MCF 10A (cell line): Measurements from ENCODE around the gene RFT1. TPM values are rescaled to one million over a fixed set of nuclear protein-coding genes. Genes with fewer than 3 reads are reported as not detected.

Source experiments
- BruUV-seq: library from RNA; stranded (reverse); fragments of 400-500 nt; replicated peaks from 2 replicates; lab custom pipeline; 2021; lab: Mats Ljungman, UMichigan
- CTCF ChIA-PET: fragments of 300-600 bp; sonication (Branson Sonifier 250); formaldehyde crosslinking; extraction: SDS; loops from one replicate; lab custom pipeline; 2021; ENCODE audit warnings: antibody characterized with exemption, inconsistent platforms; lab: Yijun Ruan, JAX
- POLR2A ChIA-PET: fragments of 300-600, 350-650 bp; sonication (Branson Sonifier 250); formaldehyde crosslinking; extraction: SDS; loops from one replicate; lab custom pipeline; 2020; ENCODE audit warnings: antibody characterized with exemption, inconsistent platforms; lab: Yijun Ruan, JAX
- DNase-seq: peaks from one replicate; pipeline ENCODE4 v3.0.0-alpha.2; 2018; ENCODE audit not compliant: unreplicated experiment
- H3K27ac Mint-ChIP-seq: one replicate; pipeline ENCODE4 v1.8.0; 2022; ENCODE audit warnings: mild to moderate bottlenecking, low read depth, mixed read lengths; ENCODE audit not compliant: unreplicated experiment
- H3K27me3 Mint-ChIP-seq: one replicate; pipeline ENCODE4 v1.8.0; 2022; ENCODE audit warnings: mixed read lengths; ENCODE audit not compliant: insufficient read depth, unreplicated experiment
- H3K36me3 Mint-ChIP-seq: one replicate; pipeline ENCODE4 v1.8.0; 2022; ENCODE audit warnings: mild to moderate bottlenecking, moderate library complexity, mixed read lengths; ENCODE audit not compliant: insufficient read depth, unreplicated experiment
- H3K4me1 Mint-ChIP-seq: one replicate; pipeline ENCODE4 v1.8.0; 2022; ENCODE audit warnings: mixed read lengths; ENCODE audit not compliant: insufficient read depth, unreplicated experiment
- H3K4me3 Mint-ChIP-seq: one replicate; pipeline ENCODE4 v1.8.0; 2022; ENCODE audit warnings: mild to moderate bottlenecking, moderate library complexity, mixed read lengths; ENCODE audit not compliant: unreplicated experiment
- H3K9me3 Mint-ChIP-seq: one replicate; pipeline ENCODE4 v1.8.0; 2022; ENCODE audit warnings: mixed read lengths; ENCODE audit not compliant: unreplicated experiment
- CTCF ChIP-seq: fragments of 200-600 bp; IDR thresholded peaks from one replicate; pipeline ENCODE4 v1.8.0; 2022; ENCODE audit warnings: antibody characterized with exemption, mild to moderate bottlenecking; ENCODE audit not compliant: unreplicated experiment
- intact Hi-C: fragments of 100-400 bp; cut with micrococcal nuclease; formaldehyde crosslinking; loops from 2 replicates; pipeline ENCODE4 v1.14.1; 2022
- total RNA-seq: library from RNA; stranded (reverse); gene quantifications from 2 replicates; pipeline ENCODE4 v1.2.3, GENCODE V29; 2022

The RFT1 gene
- total RNA-seq, 1 experiment from 2014 or later = 42.7 TPM

GRCh38 chr3:53039376-53039752 lies 90.9 kb downstream of the RFT1 start:
- DNase-seq = no peak
- POLR2A ChIA-PET = no interaction called here
- CTCF ChIA-PET = no interaction called here
- Mint-ChIP-seq H3K36me3 (no peaks in the 10 kb centered on the region), H3K27me3 (no peaks in the 10 kb centered on the region), H3K4me1 (peaks cover 12% of the 10 kb centered on the region), H3K4me3 (no peak overlapping the region), H3K27ac (no peak overlapping the region), H3K9me3 (no peaks in the 10 kb centered on the region)
- no TSS peak for BruUV-seq
- no peak for TF ChIP-seq CTCF
- intact Hi-C loops = no loop called here

DNA sequence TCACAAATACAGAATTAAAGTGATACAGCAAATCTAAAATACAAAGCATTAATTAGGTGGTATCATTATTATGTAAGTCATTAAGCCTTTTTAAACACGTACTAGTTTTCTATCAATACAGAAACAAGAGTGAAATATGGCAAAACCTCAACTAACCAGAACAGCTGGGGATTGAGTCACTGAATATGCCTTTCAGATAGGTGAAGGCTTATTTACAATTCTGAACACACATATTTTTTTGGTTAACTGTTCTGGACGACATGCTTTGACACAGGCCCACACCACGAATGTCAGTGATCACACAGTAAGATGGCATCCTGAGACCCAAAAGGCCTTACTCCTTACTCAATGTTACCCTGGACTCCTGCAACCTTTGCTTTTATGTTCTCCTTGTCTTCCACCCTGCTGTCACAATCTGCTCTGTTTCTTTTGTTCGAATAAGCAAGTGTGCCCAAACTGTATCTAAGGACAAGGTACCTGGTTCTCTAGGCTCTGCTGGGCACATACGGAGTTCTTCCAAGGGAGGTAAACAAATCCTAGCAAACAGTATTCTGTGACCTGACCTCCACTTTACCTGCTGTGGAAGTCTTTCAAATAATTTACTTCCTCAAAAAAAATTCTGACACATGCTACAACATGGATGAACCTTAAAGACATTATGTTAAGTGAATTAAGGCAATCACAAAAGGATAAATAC lies 91.4 kb downstream of the RFT1 start:
- no peaks in the 10 kb centered on the region for H3K27me3 Mint-ChIP-seq
- no peak for DNase-seq
- TF ChIP-seq CTCF = no peak
- CTCF ChIA-PET = no interaction called here
- intact Hi-C loops = no loop called here
- BruUV-seq = no TSS peak
- POLR2A ChIA-PET = interaction anchor here (0.6 kb wide), 1 partner anchor 39 kb away, joined by 3 read pairs; no protein-coding TSS in a partner anchor
- no peaks in the 10 kb centered on the region for H3K9me3 Mint-ChIP-seq
- peaks cover 9% of the 10 kb centered on the region for H3K4me1 Mint-ChIP-seq
- H3K4me3 Mint-ChIP-seq = no peak overlapping the region
- no peaks in the 10 kb centered on the region for H3K36me3 Mint-ChIP-seq
- H3K27ac Mint-ChIP-seq = no peak overlapping the region

Other genes with a start within 250 kb of the RFT1 start
- 12.0 and 12.9 TPM in 2 replicates for gene STIMATE, start 232.9 kb downstream of the RFT1 start, total RNA-seq
- gene SFMBT1, start 84.4 kb downstream of the RFT1 start, total RNA-seq = 11.5 and 11.8 TPM in 2 replicates
- gene PRKCD, start 30.8 kb upstream of the RFT1 start, total RNA-seq = 9.6 and 9.8 TPM in 2 replicates
- gene TKT, start 125.6 kb upstream of the RFT1 start, total RNA-seq = 179 and 326 TPM in 2 replicates
- gene DCP1A, start 217.1 kb upstream of the RFT1 start, total RNA-seq = 22.1 and 23.6 TPM in 2 replicates